HepG2 (cell line): Measurements from ENCODE around the gene LIN28B. TPM values are rescaled to one million over a fixed set of nuclear protein-coding genes. Genes with fewer than 3 reads are reported as not detected.

Source experiments
- ATAC-seq: fragments of 200-7000 bp; cut with Tn5 transposase; 3 replicates; pipeline ENCODE4 v1.9.1; 2020; ENCODE audit warnings: mild to moderate bottlenecking, moderate library complexity
- BruUV-seq: library from RNA; stranded (reverse); fragments of 400-500 nt; replicated peaks from 2 replicates; lab custom pipeline; 2021; lab: Mats Ljungman, UMichigan
- CTCF ChIA-PET: fragments of 300-600 bp; formaldehyde crosslinking; extraction: SDS; loops from one replicate; lab custom pipeline; 2021; ENCODE audit warnings: low total read pairs, inconsistent platforms, low intra/inter-chr PET ratio; lab: Yijun Ruan, JAX
- POLR2A ChIA-PET: fragments of 350-600 bp; sonication (Branson Sonifier 250); formaldehyde crosslinking; loops from one replicate; lab custom pipeline; 2020; ENCODE audit warnings: antibody characterized with exemption, inconsistent platforms; lab: Yijun Ruan, JAX
- DNase-seq: peaks from one replicate; pipeline ENCODE4 v3.0.0-alpha.2; 2015; ENCODE audit warnings: low spot score
- FAIRE-seq: peaks from 3 replicates; lab custom pipeline; 2011; peaks lifted over from hg19 to GRCh38; lab: Jason Lieb, UNC
- H2AFZ ChIP-seq: one replicate; pipeline ENCODE4 v1.6.1; 2011; ENCODE audit warnings: low read length, inconsistent platforms
- H3K27ac ChIP-seq: fragments of 300-600 bp; 3 replicates; pipeline ENCODE4 v1.8.0; 2011; ENCODE audit warnings: mixed run types, mild to moderate bottlenecking, mixed read lengths, low read length, inconsistent platforms; ENCODE audit not compliant: insufficient read depth; ENCODE audit errors: extremely low read length
- H3K27me3 ChIP-seq, 2 experiments: fragments of 200-600 bp in 1 of 2; 2 replicates in 1 of 2; 3 replicates in 1 of 2; pipeline versions ENCODE4 v1.6.0 to v1.8.0; 2011; ENCODE audit warnings: low read length in 2 of 2, mild to moderate bottlenecking in 2 of 2, moderate library complexity in 2 of 2, inconsistent platforms in 1 of 2; ENCODE audit not compliant: insufficient read depth in 2 of 2, control insufficient read depth in 1 of 2
- H3K36me3 ChIP-seq, 2 experiments: fragments of 200-600 bp in 1 of 2; replicated peaks in 1 of 2; 2 replicates in 1 of 2; 3 replicates in 1 of 2; pipeline versions ENCODE4 v1.5.1 to v1.8.0; 2011; ENCODE audit warnings: low read length in 2 of 2, inconsistent platforms in 1 of 2; ENCODE audit not compliant: insufficient read depth in 2 of 2, control insufficient read depth in 1 of 2
- H3K4me1 ChIP-seq: 2 replicates; pipeline ENCODE4 v1.5.1; 2012; ENCODE audit warnings: low read length, inconsistent platforms; ENCODE audit not compliant: insufficient read depth
- H3K4me2 ChIP-seq: 2 replicates; pipeline ENCODE4 v1.6.0; 2011; ENCODE audit warnings: low read depth, low read length, inconsistent platforms
- H3K4me3 ChIP-seq, 3 experiments: fragments of 200-600 bp in 1 of 3; sonication (generic), shearing (Covaris generic) in 1 of 3; replicated peaks in 1 of 3; 2 replicates each; pipeline ENCODE4 v1.5.1; 2011 to 2016; ENCODE audit warnings: low read length in 3 of 3, inconsistent platforms in 2 of 3, low read depth in 2 of 3, mild to moderate bottlenecking in 2 of 3, control low read depth in 1 of 3, mixed read lengths in 1 of 3; ENCODE audit not compliant: insufficient read depth in 1 of 3
- H3K79me2 ChIP-seq: one replicate; pipeline ENCODE4 v1.6.1; 2011; ENCODE audit warnings: low read length, inconsistent platforms; ENCODE audit not compliant: insufficient read depth
- H3K9ac ChIP-seq: 2 replicates; pipeline ENCODE4 v1.6.0; 2011; ENCODE audit warnings: mild to moderate bottlenecking, low read depth, low read length, inconsistent platforms; ENCODE audit not compliant: insufficient read depth
- H3K9me3 ChIP-seq: 2 replicates; pipeline ENCODE4 v1.5.1; 2012; ENCODE audit warnings: mild to moderate bottlenecking, low read length
- H4K20me1 ChIP-seq: 2 replicates; pipeline ENCODE4 v1.6.0; 2011; ENCODE audit warnings: inconsistent platforms, mild to moderate bottlenecking, low read length, moderate library complexity; ENCODE audit not compliant: insufficient read depth
- HNF4G ChIP-seq, 2 experiments: sonication (generic) in 1 of 2; formaldehyde crosslinking in 1 of 2; IDR thresholded peaks; 2 replicates each; pipeline versions ENCODE4 v1.4.0 to v1.6.1; 2011 to 2020; ENCODE audit warnings: borderline replicate concordance in 2 of 2, low read depth in 2 of 2, mild to moderate bottlenecking in 2 of 2, low read length in 1 of 2, missing genetic modification reagents in 1 of 2, moderate library complexity in 1 of 2
- NCOA2 ChIP-seq: sonication (generic); formaldehyde crosslinking; IDR thresholded peaks from 2 replicates; pipeline ENCODE4 v1.8.0; 2022; ENCODE audit warnings: inconsistent platforms
- NFKB2 ChIP-seq: sonication (generic); formaldehyde crosslinking; IDR thresholded peaks from 2 replicates; pipeline ENCODE4 v1.4.0; 2020; ENCODE audit warnings: missing genetic modification reagents, borderline replicate concordance
- NRL ChIP-seq: sonication (generic); formaldehyde crosslinking; IDR thresholded peaks from 2 replicates; pipeline ENCODE4 v1.5.0; 2020; ENCODE audit warnings: missing genetic modification reagents, mild to moderate bottlenecking, moderate library complexity, borderline replicate concordance
- SKI ChIP-seq: fragments of 450-650 bp; IDR thresholded peaks from one replicate; pipeline ENCODE4 v1.6.1; 2018; ENCODE audit warnings: mild to moderate bottlenecking; ENCODE audit not compliant: partially characterized antibody
- SKIL ChIP-seq: sonication (generic); formaldehyde crosslinking; IDR thresholded peaks from 2 replicates; pipeline ENCODE4 v1.8.0; 2022; ENCODE audit warnings: missing genetic modification reagents, mild to moderate bottlenecking, moderate library complexity, borderline replicate concordance
- SMC3 ChIP-seq: IDR thresholded peaks from 2 replicates; pipeline ENCODE4 v1.6.1; 2011; ENCODE audit warnings: low read length, improper control_type of control experiment
- YY1 ChIP-seq: IDR thresholded peaks from 2 replicates; pipeline ENCODE4 v1.6.1; 2011; ENCODE audit warnings: low read length, low read depth, moderate library complexity, mild to moderate bottlenecking; ENCODE audit not compliant: insufficient read depth, insufficient replicate concordance
- ZNF143 ChIP-seq: sonication (generic); formaldehyde crosslinking; IDR thresholded peaks from 2 replicates; pipeline ENCODE4 v1.4.0; 2020; ENCODE audit warnings: missing genetic modification reagents
- ZNF468 ChIP-seq: sonication (generic); formaldehyde crosslinking; IDR thresholded peaks from 2 replicates; pipeline ENCODE4 v1.8.0; 2022; ENCODE audit warnings: mild to moderate bottlenecking, moderate library complexity, missing genetic modification reagents
- ZNF484 ChIP-seq: sonication (generic); formaldehyde crosslinking; IDR thresholded peaks from 2 replicates; pipeline ENCODE4 v1.5.1; 2020; ENCODE audit warnings: mild to moderate bottlenecking, low read depth, missing genetic modification reagents, borderline replicate concordance
- ZSCAN31 ChIP-seq: sonication (generic); formaldehyde crosslinking; IDR thresholded peaks from 2 replicates; pipeline ENCODE4 v1.5.0; 2020; ENCODE audit warnings: low read depth, mild to moderate bottlenecking, missing genetic modification reagents
- WGBS: methylation state at CpG from one replicate; pipeline ENCODE4 v1.1.6; 2017; ENCODE audit warnings: low lambda C conversion rate; 5-methylcytosine and 5-hydroxymethylcytosine counted together
- in situ Hi-C: cut with HindIII; loops from 2 replicates; pipeline ENCODE4 v1.10.0; 2017; ENCODE audit warnings: low pct_unique_long_range_greater_than_20kb; ENCODE audit not compliant: extremely low pct_ligation_motif_present
- intact Hi-C: fragments of 100-400 bp; cut with micrococcal nuclease; formaldehyde crosslinking; loops from one replicate; pipeline ENCODE4 v1.10.0; 2022; ENCODE audit not compliant: unreplicated experiment
- polyA plus RNA-seq, 8 experiments: library from polyadenylated mRNA; depleted of rRNA in 3 of 8; stranded (reverse) in 7 of 8; unstranded in 1 of 8; fragments of >200 nt; fragmentation: Illumina TruSeq in 4 of 8; extraction: Trizol in 4 of 8; gene quantifications; 2 replicates each; pipeline versions ENCODE4 v1.2.1 to v1.2.3, GENCODE V29; 2011 to 2016; ENCODE audit warnings: low read depth in 4 of 8, missing spikeins in 1 of 8, mixed read lengths in 1 of 8; ENCODE audit not compliant: insufficient read depth in 1 of 8
- total RNA-seq, 5 experiments: library from RNA; depleted of rRNA; stranded (reverse); fragments of >200 nt; fragmentation: Illumina TruSeq; extraction: Trizol; gene quantifications; 2 replicates each; pipeline ENCODE4 v1.2.3, GENCODE V29; 2016; ENCODE audit warnings: low read depth in 1 of 5
- TF ChIP-seq, protein P1 (sequence below): sonication (generic); formaldehyde crosslinking; IDR thresholded peaks from 2 replicates; pipeline ENCODE4 v1.5.0; 2020; ENCODE audit warnings: missing genetic modification reagents
- TF ChIP-seq, protein P2 (sequence below): sonication (generic); formaldehyde crosslinking; conservative IDR thresholded peaks from 2 replicates; pipeline ENCODE4 v1.5.0; 2020; ENCODE audit warnings: missing genetic modification reagents

Gene LIN28B
- total and polyA plus RNA-seq, 2 of the 13 experiments (the other 11 are each of a cell fraction or from before 2014, with no cell fraction given), result 14.5 to 56.8 TPM

- 47% methylated on average over 5 of the region's 5 CpGs for WGBS
- H3K36me3 ChIP-seq, result no peaks in the 10 kb centered on the region
- H3K9ac ChIP-seq, result no peak overlapping the region
- CTCF ChIA-PET, result no interaction called here
- DNase-seq, result no peak
- no peak for TF ChIP-seq SKIL (CRISPR knock-in tag)
- TF ChIP-seq NRL (CRISPR knock-in tag), result no peak
- no peak for TF ChIP-seq ZNF468
- no peak for TF ChIP-seq HNF4G (IDR thresholded peaks at IDR 0.05; ENCODE audit: borderline replicate concordance, low read depth, low read length)
- no peak for TF ChIP-seq HNF4G (CRISPR knock-in tag; IDR thresholded peaks at IDR 0.05; ENCODE audit: borderline replicate concordance, low read depth)
- TF ChIP-seq NFKB2 (CRISPR knock-in tag), result no peak
- no peak for TF ChIP-seq NCOA2
- TF ChIP-seq YY1, result no peak
- no peak for TF ChIP-seq ZSCAN31 (CRISPR knock-in tag)
- no peak for TF ChIP-seq ZNF484 (CRISPR knock-in tag)
- no peak for TF ChIP-seq SMC3
- TF ChIP-seq, protein P1, sequence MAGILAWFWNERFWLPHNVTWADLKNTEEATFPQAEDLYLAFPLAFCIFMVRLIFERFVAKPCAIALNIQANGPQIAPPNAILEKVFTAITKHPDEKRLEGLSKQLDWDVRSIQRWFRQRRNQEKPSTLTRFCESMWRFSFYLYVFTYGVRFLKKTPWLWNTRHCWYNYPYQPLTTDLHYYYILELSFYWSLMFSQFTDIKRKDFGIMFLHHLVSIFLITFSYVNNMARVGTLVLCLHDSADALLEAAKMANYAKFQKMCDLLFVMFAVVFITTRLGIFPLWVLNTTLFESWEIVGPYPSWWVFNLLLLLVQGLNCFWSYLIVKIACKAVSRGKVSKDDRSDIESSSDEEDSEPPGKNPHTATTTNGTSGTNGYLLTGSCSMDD (CRISPR knock-in tag), result no peak
- TF ChIP-seq ZNF143 (CRISPR knock-in tag), result no peak
- no peak for TF ChIP-seq SKI
- TF ChIP-seq, protein P2, sequence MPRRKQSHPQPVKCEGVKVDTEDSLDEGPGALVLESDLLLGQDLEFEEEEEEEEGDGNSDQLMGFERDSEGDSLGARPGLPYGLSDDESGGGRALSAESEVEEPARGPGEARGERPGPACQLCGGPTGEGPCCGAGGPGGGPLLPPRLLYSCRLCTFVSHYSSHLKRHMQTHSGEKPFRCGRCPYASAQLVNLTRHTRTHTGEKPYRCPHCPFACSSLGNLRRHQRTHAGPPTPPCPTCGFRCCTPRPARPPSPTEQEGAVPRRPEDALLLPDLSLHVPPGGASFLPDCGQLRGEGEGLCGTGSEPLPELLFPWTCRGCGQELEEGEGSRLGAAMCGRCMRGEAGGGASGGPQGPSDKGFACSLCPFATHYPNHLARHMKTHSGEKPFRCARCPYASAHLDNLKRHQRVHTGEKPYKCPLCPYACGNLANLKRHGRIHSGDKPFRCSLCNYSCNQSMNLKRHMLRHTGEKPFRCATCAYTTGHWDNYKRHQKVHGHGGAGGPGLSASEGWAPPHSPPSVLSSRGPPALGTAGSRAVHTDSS (CRISPR knock-in tag), result no peak
- no peaks in the 10 kb centered on the region for H4K20me1 ChIP-seq
- no peaks in the 10 kb centered on the region for H3K9me3 ChIP-seq
- no peaks in the 10 kb centered on the region for H3K27me3 ChIP-seq
- no TSS peak for BruUV-seq
- in situ Hi-C loops, result no loop called here
- H3K4me1 ChIP-seq, result no peaks in the 10 kb centered on the region
- POLR2A ChIA-PET, result no interaction called here
- ATAC-seq, result no peak
- no peak overlapping the region for H3K27ac ChIP-seq
- no peaks in the 10 kb centered on the region for H3K79me2 ChIP-seq
- FAIRE-seq, result no peak
- H3K4me3 ChIP-seq, result no peak overlapping the region
- H2AFZ ChIP-seq, result no peak overlapping the region
- intact Hi-C loops, result no loop called here
- H3K4me2 ChIP-seq, result no peak overlapping the region
These were observed 27.6 kb upstream of the LIN28B start for GRCh38 chr6:104929353-104929752.
